Measurements from ENCODE around the gene NLRP1.

Gene NLRP1

DNA sequence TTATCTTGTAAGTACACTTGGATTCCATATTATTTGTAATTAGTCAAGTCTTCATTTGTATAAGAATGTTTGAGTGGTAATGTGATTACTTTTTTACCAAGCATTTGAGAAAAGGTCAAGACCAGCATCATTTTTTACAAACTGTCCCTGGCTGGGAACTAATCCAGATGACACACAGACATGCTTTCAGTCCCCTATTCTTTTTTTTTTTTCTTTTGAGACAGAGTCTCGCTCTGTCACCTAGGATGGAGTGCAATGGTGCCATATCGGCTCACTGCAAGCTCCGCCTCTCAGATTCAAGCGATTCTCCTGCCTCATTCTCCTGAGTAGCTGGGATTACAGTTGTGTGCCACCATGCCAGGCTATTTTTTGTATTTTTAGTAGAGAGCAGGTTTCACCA is 102.9 kb downstream of the NLRP1 start:
- H3K36me3 ChIP-seq (replicated peaks in 1 of 2; ENCODE audit: control insufficient read depth in 2 of 2, insufficient read depth in 2 of 2, low read length in 2 of 2) = peaks cover 32 to 87% of the 10 kb centered on the region in 2 donors

DNA sequence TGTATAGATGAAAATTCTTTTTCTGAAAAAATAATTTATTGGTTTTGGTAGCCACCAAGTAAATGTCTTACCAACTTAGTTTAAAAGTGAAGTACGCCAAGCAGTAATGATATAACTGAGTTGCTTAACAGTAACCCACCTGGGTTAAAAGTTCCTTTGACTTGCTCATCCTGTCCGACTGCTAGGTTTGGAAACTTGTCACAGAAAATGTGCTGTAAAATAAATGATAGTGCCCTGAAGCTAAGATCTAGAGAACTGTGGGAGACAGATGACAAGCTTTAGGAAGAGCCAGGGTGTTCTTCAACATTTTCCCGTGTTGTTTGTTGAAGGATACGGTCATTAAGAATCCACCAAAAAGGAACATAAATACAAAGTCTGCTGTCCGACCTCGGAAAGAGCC is 103.3 kb downstream of the NLRP1 start:
- no peak overlapping the region for H2AK5ac ChIP-seq (ENCODE audit: low read depth, low read length)
- no peak overlapping the region for H3K27ac ChIP-seq (replicated peaks; ENCODE audit: low read length)
- H2BK15ac ChIP-seq (ENCODE audit: low read length) = no peak overlapping the region
- H3K18ac ChIP-seq (ENCODE audit: low read length) = no peak overlapping the region
- no peak overlapping the region for H3K4ac ChIP-seq (ENCODE audit: low read length)
- no peak overlapping the region for H3K14ac ChIP-seq (ENCODE audit: low read length)
- H3K4me1 ChIP-seq (ENCODE audit: control insufficient read depth in 2 of 2, insufficient read depth in 1 of 2, low read depth in 1 of 2, low read length in 2 of 2) = peaks cover 0 to 4% of the 10 kb centered on the region in 2 donors
- no peak overlapping the region for H3K9ac ChIP-seq (ENCODE audit: low read depth, low read length, poor library complexity)
- peaks cover 32 to 92% of the 10 kb centered on the region in 2 donors for H3K36me3 ChIP-seq (replicated peaks in 1 of 2; ENCODE audit: control insufficient read depth in 2 of 2, insufficient read depth in 2 of 2, low read length in 2 of 2)
- no peak overlapping the region for H2BK12ac ChIP-seq (ENCODE audit: low read length)
- H3K79me1 ChIP-seq (ENCODE audit: low read depth, low read length) = peaks cover 8% of the 10 kb centered on the region
- WGBS, 2 donors (ENCODE audit: extremely low coverage in 2 of 2, insufficient read length in 2 of 2, insufficient replicate concordance in 1 of 2) = no CpG with 5 or more reads among the region's 6 CpGs
- H3K4me3 ChIP-seq (ENCODE audit: low read length in 2 of 2) = no peak overlapping the region
- no peak overlapping the region for H2BK120ac ChIP-seq (ENCODE audit: low read depth, low read length)
- H4K8ac ChIP-seq (ENCODE audit: low read depth, low read length) = no peak overlapping the region
- H4K91ac ChIP-seq (ENCODE audit: low read depth, low read length, poor library complexity) = no peak overlapping the region
- peaks cover 6 to 16% of the 10 kb centered on the region in 2 donors for H3K9me3 ChIP-seq (replicated peaks in 1 of 2; ENCODE audit: control insufficient read depth in 2 of 2, insufficient read depth in 1 of 2, low read depth in 1 of 2, low read length in 2 of 2)
- H3K27me3 ChIP-seq (ENCODE audit: control insufficient read depth in 3 of 3, insufficient read depth in 3 of 3, low read depth in 1 of 3, low read length in 3 of 3) = no peaks in the 10 kb centered on the region
- no peak overlapping the region for H2AFZ ChIP-seq (ENCODE audit: low read length)
- H3K4me2 ChIP-seq (ENCODE audit: insufficient read depth, low read length, poor library complexity, severe bottlenecking) = no peak overlapping the region
- H3K23ac ChIP-seq (ENCODE audit: low read depth, low read length, poor library complexity) = no peak overlapping the region
- H2BK5ac ChIP-seq (ENCODE audit: low read length) = no peak overlapping the region
- DNase-seq (ENCODE audit: low spot score) = no peak

More for the DNA sequence above, 102.9 kb downstream of the NLRP1 start:
- Histone ChIP-seq H2BK12ac (ENCODE audit: low read length) (no peak overlapping the region), H3K4ac (ENCODE audit: low read length) (no peak overlapping the region), H3K23ac (ENCODE audit: low read depth, low read length, poor library complexity) (no peak overlapping the region), H2BK15ac (ENCODE audit: low read length) (no peak overlapping the region), H3K4me2 (ENCODE audit: insufficient read depth, low read length, poor library complexity, severe bottlenecking) (no peak overlapping the region), H2AFZ (ENCODE audit: low read length) (no peak overlapping the region), H3K27me3 (ENCODE audit: control insufficient read depth in 3 of 3, insufficient read depth in 3 of 3, low read depth in 1 of 3, low read length in 3 of 3) (no peaks in the 10 kb centered on the region), H2BK5ac (ENCODE audit: low read length) (no peak overlapping the region), H2BK120ac (ENCODE audit: low read depth, low read length) (no peak overlapping the region), H3K4me1 (ENCODE audit: control insufficient read depth in 2 of 2, insufficient read depth in 1 of 2, low read depth in 1 of 2, low read length in 2 of 2) (peaks cover 0 to 4% of the 10 kb centered on the region in 2 donors), H3K27ac (replicated peaks; ENCODE audit: low read length) (no peak overlapping the region), H3K79me1 (ENCODE audit: low read depth, low read length) (peaks cover 8% of the 10 kb centered on the region), H3K9me3 (replicated peaks in 1 of 2; ENCODE audit: control insufficient read depth in 2 of 2, insufficient read depth in 1 of 2, low read depth in 1 of 2, low read length in 2 of 2) (peaks cover 6 to 16% of the 10 kb centered on the region in 2 donors), H3K14ac (ENCODE audit: low read length) (no peak overlapping the region), H3K9ac (ENCODE audit: low read depth, low read length, poor library complexity) (no peak overlapping the region), H4K91ac (ENCODE audit: low read depth, low read length, poor library complexity) (no peak overlapping the region), H3K18ac (ENCODE audit: low read length) (no peak overlapping the region), H3K4me3 (ENCODE audit: low read length in 2 of 2) (no peak overlapping the region), H2AK5ac (ENCODE audit: low read depth, low read length) (no peak overlapping the region), H4K8ac (ENCODE audit: low read depth, low read length) (no peak overlapping the region)
- no CpG with 5 or more reads among the region's 4 CpGs for WGBS, 2 donors (ENCODE audit: extremely low coverage in 2 of 2, insufficient read length in 2 of 2, insufficient replicate concordance in 1 of 2)
- DNase-seq (ENCODE audit: low spot score) = no peak

DNA sequence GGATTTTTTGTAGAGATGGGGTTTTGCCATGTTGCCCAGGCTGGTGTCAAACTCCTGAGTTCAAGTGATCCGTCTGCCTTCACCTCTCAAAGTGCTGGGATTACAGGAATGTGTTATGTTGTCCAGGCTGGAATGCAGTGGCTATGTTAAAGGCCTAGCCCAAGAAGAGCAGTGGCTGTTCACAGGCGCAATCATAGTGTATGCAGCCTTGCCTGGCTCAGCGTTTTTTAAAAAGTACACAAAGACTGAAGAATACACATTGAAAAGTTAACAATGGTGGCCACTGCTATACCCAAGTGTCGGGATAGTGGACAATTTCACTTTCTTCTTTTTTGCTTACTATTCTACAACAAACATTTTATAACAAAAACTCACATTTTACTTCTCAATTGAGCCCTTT is 105.3 kb downstream of the NLRP1 start:
- H3K23ac ChIP-seq (ENCODE audit: low read depth, low read length, poor library complexity) = no peak overlapping the region
- H3K36me3 ChIP-seq (replicated peaks in 1 of 2; ENCODE audit: control insufficient read depth in 2 of 2, insufficient read depth in 2 of 2, low read length in 2 of 2) = peaks cover 35 to 99% of the 10 kb centered on the region in 2 donors

DNA sequence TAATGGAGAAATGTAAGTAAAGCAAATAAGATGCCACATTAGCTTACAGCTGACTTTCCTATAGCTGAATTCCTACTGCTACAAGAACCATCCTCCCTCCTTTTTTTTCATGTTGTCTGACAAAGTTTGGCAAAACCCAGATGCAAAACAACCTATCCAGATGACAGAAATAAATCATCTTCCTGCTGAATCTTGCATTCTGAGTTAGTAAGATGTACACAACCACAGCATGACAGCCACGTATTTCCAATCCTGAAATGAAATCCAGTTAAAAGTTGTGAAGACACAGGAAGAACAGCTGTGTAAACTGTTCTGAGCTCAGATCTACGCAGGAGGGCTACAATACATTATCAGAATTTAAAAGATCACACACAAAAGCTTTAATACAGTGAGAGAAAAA is 110.4 kb downstream of the NLRP1 start:
- Histone ChIP-seq H2AK5ac (ENCODE audit: low read depth, low read length) (no peak overlapping the region), H3K27me3 (ENCODE audit: control insufficient read depth in 3 of 3, insufficient read depth in 3 of 3, low read depth in 1 of 3, low read length in 3 of 3) (no peaks in the 10 kb centered on the region), H3K18ac (ENCODE audit: low read length) (no peak overlapping the region), H3K9ac (ENCODE audit: low read depth, low read length, poor library complexity) (no peak overlapping the region), H3K23ac (ENCODE audit: low read depth, low read length, poor library complexity) (no peak overlapping the region), H3K4me3 (ENCODE audit: low read length in 2 of 2) (no peak overlapping the region), H2BK120ac (ENCODE audit: low read depth, low read length) (no peak overlapping the region), H3K4me2 (ENCODE audit: insufficient read depth, low read length, poor library complexity, severe bottlenecking) (no peak overlapping the region), H3K36me3 (replicated peaks in 1 of 2; ENCODE audit: control insufficient read depth in 2 of 2, insufficient read depth in 2 of 2, low read length in 2 of 2) (peaks cover 22 to 78% of the 10 kb centered on the region in 2 donors), H3K27ac (replicated peaks; ENCODE audit: low read length) (no peak overlapping the region), H2BK15ac (ENCODE audit: low read length) (no peak overlapping the region), H2BK12ac (ENCODE audit: low read length) (no peak overlapping the region), H3K4ac (ENCODE audit: low read length) (no peak overlapping the region), H3K9me3 (replicated peaks in 1 of 2; ENCODE audit: control insufficient read depth in 2 of 2, insufficient read depth in 1 of 2, low read depth in 1 of 2, low read length in 2 of 2) (peaks cover 2 to 14% of the 10 kb centered on the region in 2 donors), H2BK5ac (ENCODE audit: low read length) (no peak overlapping the region), H4K91ac (ENCODE audit: low read depth, low read length, poor library complexity) (no peak overlapping the region), H2AFZ (ENCODE audit: low read length) (no peak overlapping the region), H3K14ac (ENCODE audit: low read length) (no peak overlapping the region), H4K8ac (ENCODE audit: low read depth, low read length) (no peak overlapping the region), H3K79me1 (ENCODE audit: low read depth, low read length) (peaks cover 4% of the 10 kb centered on the region), H3K4me1 (ENCODE audit: control insufficient read depth in 2 of 2, insufficient read depth in 1 of 2, low read depth in 1 of 2, low read length in 2 of 2) (no peaks in the 10 kb centered on the region)
- WGBS, 2 donors (ENCODE audit: extremely low coverage in 2 of 2, insufficient read length in 2 of 2, insufficient replicate concordance in 1 of 2) = no CpG with 5 or more reads among the region's 2 CpGs
- DNase-seq (ENCODE audit: low spot score) = no peak

More for the DNA sequence above, 105.3 kb downstream of the NLRP1 start:
- no peak overlapping the region for H2AFZ ChIP-seq (ENCODE audit: low read length)
- H3K4me2 ChIP-seq (ENCODE audit: insufficient read depth, low read length, poor library complexity, severe bottlenecking) = no peak overlapping the region
- no peak overlapping the region for H3K27ac ChIP-seq (replicated peaks; ENCODE audit: low read length)
- H4K8ac ChIP-seq (ENCODE audit: low read depth, low read length) = no peak overlapping the region
- H3K4me3 ChIP-seq (ENCODE audit: low read length in 2 of 2) = no peak overlapping the region
- H3K9ac ChIP-seq (ENCODE audit: low read depth, low read length, poor library complexity) = no peak overlapping the region
- H3K14ac ChIP-seq (ENCODE audit: low read length) = no peak overlapping the region
- H3K9me3 ChIP-seq (replicated peaks in 1 of 2; ENCODE audit: control insufficient read depth in 2 of 2, insufficient read depth in 1 of 2, low read depth in 1 of 2, low read length in 2 of 2) = peaks cover 6 to 16% of the 10 kb centered on the region in 2 donors
- no CpG with 5 or more reads among the region's 4 CpGs for WGBS, 2 donors (ENCODE audit: extremely low coverage in 2 of 2, insufficient read length in 2 of 2, insufficient replicate concordance in 1 of 2)
- DNase-seq (ENCODE audit: low spot score) = no peak
- no peak overlapping the region for H2BK5ac ChIP-seq (ENCODE audit: low read length)
- peaks cover 5% of the 10 kb centered on the region for H3K79me1 ChIP-seq (ENCODE audit: low read depth, low read length)
- no peak overlapping the region for H3K4ac ChIP-seq (ENCODE audit: low read length)
- no peak overlapping the region for H3K18ac ChIP-seq (ENCODE audit: low read length)
- H4K91ac ChIP-seq (ENCODE audit: low read depth, low read length, poor library complexity) = no peak overlapping the region
- H2BK15ac ChIP-seq (ENCODE audit: low read length) = no peak overlapping the region
- no peaks in the 10 kb centered on the region for H3K27me3 ChIP-seq (ENCODE audit: control insufficient read depth in 3 of 3, insufficient read depth in 3 of 3, low read depth in 1 of 3, low read length in 3 of 3)
- H2BK12ac ChIP-seq (ENCODE audit: low read length) = no peak overlapping the region
- H2AK5ac ChIP-seq (ENCODE audit: low read depth, low read length) = no peak overlapping the region
- no peak overlapping the region for H2BK120ac ChIP-seq (ENCODE audit: low read depth, low read length)
- H3K4me1 ChIP-seq (ENCODE audit: control insufficient read depth in 2 of 2, insufficient read depth in 1 of 2, low read depth in 1 of 2, low read length in 2 of 2) = no peaks in the 10 kb centered on the region

All from neuronal stem cell (in vitro differentiated cells).